SK-N-SH (cell line): ENCODE data around the gene SEMG1. TPM values are rescaled to one million over a fixed set of nuclear protein-coding genes. Genes with fewer than 3 reads are reported as not detected.

ENCODE experiments used
- CTCF ChIA-PET: fragments of 300-600, 350-600 bp; formaldehyde crosslinking; extraction: SDS; loops from one replicate; lab custom pipeline; 2021; lab: Yijun Ruan, JAX
- POLR2A ChIA-PET: fragments of 350-600 bp; sonication (Branson Sonifier 250); formaldehyde crosslinking; extraction: SDS; loops from one replicate; lab custom pipeline; 2020; ENCODE audit warnings: antibody characterized with exemption, inconsistent platforms; lab: Yijun Ruan, JAX
- DNase-seq: peaks from one replicate; pipeline ENCODE4 v3.0.0; 2012
- H2AFZ ChIP-seq: fragments of 200-600 bp; sonication (generic); 2 replicates; pipeline ENCODE4 v1.8.1; 2016; ENCODE audit warnings: antibody characterized with exemption, mild to moderate bottlenecking, low read depth
- H3F3A ChIP-seq: fragments of 200-600 bp; sonication (generic); replicated peaks from 2 replicates; pipeline ENCODE3; 2016; ENCODE audit warnings: antibody characterized with exemption, mild to moderate bottlenecking; ENCODE audit not compliant: insufficient read depth
- H3K27ac ChIP-seq, 2 experiments: fragments of 200-500 bp in 1 of 2; fragments of 200-600 bp in 1 of 2; sonication (Bioruptor generic) in 1 of 2; sonication (generic), shearing (Covaris generic) in 1 of 2; 2 replicates each; pipeline versions ENCODE4 v1.5.1 to v1.6.1; 2014 to 2016; ENCODE audit warnings: low read depth in 2 of 2, inconsistent platforms in 1 of 2, low read length in 1 of 2, mild to moderate bottlenecking in 1 of 2, mixed read lengths in 1 of 2
- H3K27me3 ChIP-seq: fragments of 200-600 bp; sonication (generic), shearing (Covaris generic); 2 replicates; pipeline ENCODE4 v1.6.1; 2016; ENCODE audit warnings: mixed run types; ENCODE audit not compliant: insufficient read depth
- H3K36me3 ChIP-seq, 2 experiments: fragments of 200-500 bp in 1 of 2; fragments of 200-600 bp in 1 of 2; sonication (Bioruptor generic) in 1 of 2; sonication (generic) in 1 of 2; replicated peaks in 1 of 2; 2 replicates each; pipeline versions ENCODE3 to v1.5.1; 2014 to 2016; ENCODE audit warnings: low read length in 1 of 2, mild to moderate bottlenecking in 1 of 2; ENCODE audit not compliant: insufficient read depth in 2 of 2, control insufficient read depth in 1 of 2
- H3K4me1 ChIP-seq, 2 experiments: fragments of 200-500 bp in 1 of 2; fragments of 200-600 bp in 1 of 2; sonication (Bioruptor generic) in 1 of 2; sonication (generic), shearing (Covaris generic) in 1 of 2; 2 replicates each; pipeline versions ENCODE4 v1.5.1 to v1.6.1; 2014 to 2016; ENCODE audit warnings: low read depth in 1 of 2, low read length in 1 of 2, mixed run types in 1 of 2; ENCODE audit not compliant: insufficient read depth in 2 of 2, control insufficient read depth in 1 of 2
- H3K4me2 ChIP-seq: fragments of 200-600 bp; sonication (generic), shearing (Covaris generic); 2 replicates; pipeline ENCODE4 v1.6.1; 2017; ENCODE audit warnings: mixed run types
- H3K4me3 ChIP-seq, 2 experiments: fragments of 200-500 bp in 1 of 2; fragments of 200-600 bp in 1 of 2; sonication (Bioruptor generic) in 1 of 2; sonication (generic), shearing (Covaris generic) in 1 of 2; 2 replicates each; pipeline versions ENCODE4 v1.5.1 to v1.8.1; 2014 to 2016; ENCODE audit warnings: low read depth in 2 of 2, inconsistent platforms in 1 of 2, low read length in 1 of 2, mild to moderate bottlenecking in 1 of 2, mixed read lengths in 1 of 2, moderate library complexity in 1 of 2
- H3K79me2 ChIP-seq: fragments of 200-600 bp; sonication (generic); 2 replicates; pipeline ENCODE4 v1.8.1; 2017; ENCODE audit warnings: mild to moderate bottlenecking; ENCODE audit not compliant: insufficient read depth
- H3K9ac ChIP-seq: fragments of 200-600 bp; sonication (generic); 2 replicates; pipeline ENCODE4 v1.6.1; 2017; ENCODE audit warnings: mixed run types
- H3K9me2 ChIP-seq: fragments of 200-600 bp; sonication (generic); 2 replicates; pipeline ENCODE4 v1.6.1; 2017; ENCODE audit warnings: mixed run types
- H3K9me3 ChIP-seq: fragments of 200-600 bp; sonication (generic); 2 replicates; pipeline ENCODE4 v1.6.1; 2017; ENCODE audit warnings: mixed run types, mild to moderate bottlenecking, moderate library complexity
- H4K20me1 ChIP-seq: fragments of 200-600 bp; sonication (generic); 2 replicates; pipeline ENCODE4 v1.6.1; 2017; ENCODE audit warnings: mild to moderate bottlenecking, mixed run types; ENCODE audit not compliant: insufficient read depth
- ELF1 ChIP-seq: IDR thresholded peaks from 2 replicates; pipeline ENCODE4 v1.4.0; 2012
- EP300 ChIP-seq, 2 experiments: IDR thresholded peaks; 2 replicates each; pipeline versions ENCODE4 v1.4.0 to v1.6.1; 2012; ENCODE audit warnings: borderline replicate concordance in 1 of 2, low read depth in 1 of 2, low read length in 1 of 2
- EZH2phosphoT487 ChIP-seq: fragments of 200-600 bp; sonication (generic); IDR thresholded peaks from 2 replicates; pipeline ENCODE4 v1.6.1; 2017; ENCODE audit warnings: low read depth, mixed run types, mild to moderate bottlenecking, antibody characterized with exemption, moderate library complexity, borderline replicate concordance
- GABPA ChIP-seq: IDR thresholded peaks from 2 replicates; pipeline ENCODE4 v1.4.0; 2012; ENCODE audit warnings: low read depth, mild to moderate bottlenecking
- MXI1 ChIP-seq: IDR thresholded peaks from 2 replicates; pipeline ENCODE4 v1.6.1; 2012; ENCODE audit warnings: mild to moderate bottlenecking, low read depth, low read length, improper control_type of control experiment
- NFIC ChIP-seq: IDR thresholded peaks from 2 replicates; pipeline ENCODE4 v1.4.0; 2012; ENCODE audit warnings: borderline replicate concordance
- NRF1 ChIP-seq: IDR thresholded peaks from 2 replicates; pipeline ENCODE4 v1.6.1; 2012; ENCODE audit warnings: low read depth, mild to moderate bottlenecking, low read length
- RCOR1 ChIP-seq: fragments of 150-350 bp; IDR thresholded peaks from 2 replicates; pipeline ENCODE4 v1.6.1; 2017; ENCODE audit warnings: antibody characterized with exemption, low read length
- RFX5 ChIP-seq: IDR thresholded peaks from 2 replicates; pipeline ENCODE4 v1.6.1; 2012; ENCODE audit warnings: mild to moderate bottlenecking, improper control_type of control experiment, low read length
- RXRA ChIP-seq: IDR thresholded peaks from 2 replicates; pipeline ENCODE4 v1.4.0; 2012; ENCODE audit warnings: low read depth, mild to moderate bottlenecking, borderline replicate concordance
- SMC3 ChIP-seq: IDR thresholded peaks from 2 replicates; pipeline ENCODE4 v1.6.1; 2012; ENCODE audit warnings: low read depth, low read length, improper control_type of control experiment
- TAF1 ChIP-seq: IDR thresholded peaks from 2 replicates; pipeline ENCODE4 v1.6.1; 2012; ENCODE audit warnings: low read depth, mild to moderate bottlenecking, low read length, moderate library complexity, borderline replicate concordance
- TCF12 ChIP-seq: IDR thresholded peaks from 2 replicates; pipeline ENCODE4 v1.4.0; 2012
- WGBS: methylation state at CpG from one replicate; pipeline ENCODE4 v1.1.6; 2017; ENCODE audit warnings: low lambda C conversion rate; 5-methylcytosine and 5-hydroxymethylcytosine counted together
- polyA plus RNA-seq, 3 experiments: library from polyadenylated mRNA; depleted of rRNA; stranded (reverse); fragments of >200 nt; gene quantifications; 2 replicates each; pipeline ENCODE4 v1.2.3, GENCODE V29; 2012
- TF ChIP-seq, protein P1 (sequence below): IDR thresholded peaks from 2 replicates; pipeline ENCODE4 v1.6.1; 2012; ENCODE audit warnings: mild to moderate bottlenecking, low read depth, low read length, moderate library complexity
- TF ChIP-seq, protein P2 (sequence below): fragments of 150-350 bp; IDR thresholded peaks from 2 replicates; pipeline ENCODE4 v1.6.1; 2017; ENCODE audit warnings: antibody characterized with exemption, low read length, low read depth, borderline replicate concordance
- TF ChIP-seq, protein P3 (sequence below): IDR thresholded peaks from 2 replicates; pipeline ENCODE4 v1.4.0; 2012; ENCODE audit warnings: low read depth, borderline replicate concordance
- TF ChIP-seq, protein P4 (sequence below): fragments of 200-600 bp; sonication (generic); IDR thresholded peaks from 2 replicates; pipeline ENCODE4 v1.6.1; 2017; ENCODE audit warnings: antibody characterized with exemption, mild to moderate bottlenecking, moderate library complexity
- TF ChIP-seq, protein P5 (sequence below): IDR thresholded peaks from 2 replicates; pipeline ENCODE4 v1.4.0; 2012; ENCODE audit warnings: low read depth, borderline replicate concordance

Gene SEMG1
- polyA plus RNA-seq, 1 of the 3 experiments (the other 2 are of a cell fraction) = not detected

DNA sequence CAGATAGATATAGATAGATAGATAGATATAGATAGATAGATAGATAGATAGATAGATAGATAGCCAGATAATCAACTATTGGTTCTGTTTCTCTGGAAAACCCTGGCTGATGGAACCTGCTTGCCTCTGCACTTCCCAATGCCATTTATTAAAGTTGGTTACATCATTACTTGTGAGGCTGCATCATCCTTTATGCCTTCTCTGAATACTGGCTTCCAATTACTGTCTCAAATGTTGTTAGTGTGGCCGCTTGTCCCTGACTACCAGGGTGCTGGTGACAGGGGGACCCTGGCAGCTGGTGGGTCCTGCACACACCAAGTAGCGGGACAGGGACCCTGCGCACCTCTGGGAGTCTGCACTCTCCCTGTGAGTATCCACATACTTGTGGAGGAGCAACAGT, 51.4 kb downstream of the SEMG1 start:
- WGBS = 25% methylated on average over 3 of the region's 3 CpGs
- Histone ChIP-seq H3K4me3 (no peak overlapping the region), H4K20me1 (no peaks in the 10 kb centered on the region), H3K36me3 (no peaks in the 10 kb centered on the region), H3K9me2 (no peaks in the 10 kb centered on the region), H2AFZ (no peak overlapping the region), H3F3A (no peaks in the 10 kb centered on the region), H3K4me2 (no peak overlapping the region), H3K27me3 (peaks cover 39% of the 10 kb centered on the region), H3K9me3 (no peaks in the 10 kb centered on the region), H3K4me1 (no peaks in the 10 kb centered on the region), H3K79me2 (no peaks in the 10 kb centered on the region), H3K27ac (no peak overlapping the region), H3K9ac (no peak overlapping the region)
- TF ChIP-seq NRF1 (no peak), EP300 (IDR thresholded peaks at IDR 0.05; ENCODE audit: borderline replicate concordance in 1 of 2, low read depth in 1 of 2, low read length in 1 of 2) (no peak), RFX5 (no peak), NFIC (no peak), SMC3 (no peak), ELF1 (no peak), RXRA (no peak), TCF12 (no peak), MXI1 (no peak), RCOR1 (no peak), GABPA (no peak), TAF1 (no peak), EZH2phosphoT487 (no peak)
- TF ChIP-seq, protein P1, sequence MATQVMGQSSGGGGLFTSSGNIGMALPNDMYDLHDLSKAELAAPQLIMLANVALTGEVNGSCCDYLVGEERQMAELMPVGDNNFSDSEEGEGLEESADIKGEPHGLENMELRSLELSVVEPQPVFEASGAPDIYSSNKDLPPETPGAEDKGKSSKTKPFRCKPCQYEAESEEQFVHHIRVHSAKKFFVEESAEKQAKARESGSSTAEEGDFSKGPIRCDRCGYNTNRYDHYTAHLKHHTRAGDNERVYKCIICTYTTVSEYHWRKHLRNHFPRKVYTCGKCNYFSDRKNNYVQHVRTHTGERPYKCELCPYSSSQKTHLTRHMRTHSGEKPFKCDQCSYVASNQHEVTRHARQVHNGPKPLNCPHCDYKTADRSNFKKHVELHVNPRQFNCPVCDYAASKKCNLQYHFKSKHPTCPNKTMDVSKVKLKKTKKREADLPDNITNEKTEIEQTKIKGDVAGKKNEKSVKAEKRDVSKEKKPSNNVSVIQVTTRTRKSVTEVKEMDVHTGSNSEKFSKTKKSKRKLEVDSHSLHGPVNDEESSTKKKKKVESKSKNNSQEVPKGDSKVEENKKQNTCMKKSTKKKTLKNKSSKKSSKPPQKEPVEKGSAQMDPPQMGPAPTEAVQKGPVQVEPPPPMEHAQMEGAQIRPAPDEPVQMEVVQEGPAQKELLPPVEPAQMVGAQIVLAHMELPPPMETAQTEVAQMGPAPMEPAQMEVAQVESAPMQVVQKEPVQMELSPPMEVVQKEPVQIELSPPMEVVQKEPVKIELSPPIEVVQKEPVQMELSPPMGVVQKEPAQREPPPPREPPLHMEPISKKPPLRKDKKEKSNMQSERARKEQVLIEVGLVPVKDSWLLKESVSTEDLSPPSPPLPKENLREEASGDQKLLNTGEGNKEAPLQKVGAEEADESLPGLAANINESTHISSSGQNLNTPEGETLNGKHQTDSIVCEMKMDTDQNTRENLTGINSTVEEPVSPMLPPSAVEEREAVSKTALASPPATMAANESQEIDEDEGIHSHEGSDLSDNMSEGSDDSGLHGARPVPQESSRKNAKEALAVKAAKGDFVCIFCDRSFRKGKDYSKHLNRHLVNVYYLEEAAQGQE = no peak
- TF ChIP-seq, protein P2, sequence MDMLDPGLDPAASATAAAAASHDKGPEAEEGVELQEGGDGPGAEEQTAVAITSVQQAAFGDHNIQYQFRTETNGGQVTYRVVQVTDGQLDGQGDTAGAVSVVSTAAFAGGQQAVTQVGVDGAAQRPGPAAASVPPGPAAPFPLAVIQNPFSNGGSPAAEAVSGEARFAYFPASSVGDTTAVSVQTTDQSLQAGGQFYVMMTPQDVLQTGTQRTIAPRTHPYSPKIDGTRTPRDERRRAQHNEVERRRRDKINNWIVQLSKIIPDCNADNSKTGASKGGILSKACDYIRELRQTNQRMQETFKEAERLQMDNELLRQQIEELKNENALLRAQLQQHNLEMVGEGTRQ = no peak
- TF ChIP-seq, protein P3, sequence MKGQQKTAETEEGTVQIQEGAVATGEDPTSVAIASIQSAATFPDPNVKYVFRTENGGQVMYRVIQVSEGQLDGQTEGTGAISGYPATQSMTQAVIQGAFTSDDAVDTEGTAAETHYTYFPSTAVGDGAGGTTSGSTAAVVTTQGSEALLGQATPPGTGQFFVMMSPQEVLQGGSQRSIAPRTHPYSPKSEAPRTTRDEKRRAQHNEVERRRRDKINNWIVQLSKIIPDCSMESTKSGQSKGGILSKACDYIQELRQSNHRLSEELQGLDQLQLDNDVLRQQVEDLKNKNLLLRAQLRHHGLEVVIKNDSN = no peak
- TF ChIP-seq, protein P4, sequence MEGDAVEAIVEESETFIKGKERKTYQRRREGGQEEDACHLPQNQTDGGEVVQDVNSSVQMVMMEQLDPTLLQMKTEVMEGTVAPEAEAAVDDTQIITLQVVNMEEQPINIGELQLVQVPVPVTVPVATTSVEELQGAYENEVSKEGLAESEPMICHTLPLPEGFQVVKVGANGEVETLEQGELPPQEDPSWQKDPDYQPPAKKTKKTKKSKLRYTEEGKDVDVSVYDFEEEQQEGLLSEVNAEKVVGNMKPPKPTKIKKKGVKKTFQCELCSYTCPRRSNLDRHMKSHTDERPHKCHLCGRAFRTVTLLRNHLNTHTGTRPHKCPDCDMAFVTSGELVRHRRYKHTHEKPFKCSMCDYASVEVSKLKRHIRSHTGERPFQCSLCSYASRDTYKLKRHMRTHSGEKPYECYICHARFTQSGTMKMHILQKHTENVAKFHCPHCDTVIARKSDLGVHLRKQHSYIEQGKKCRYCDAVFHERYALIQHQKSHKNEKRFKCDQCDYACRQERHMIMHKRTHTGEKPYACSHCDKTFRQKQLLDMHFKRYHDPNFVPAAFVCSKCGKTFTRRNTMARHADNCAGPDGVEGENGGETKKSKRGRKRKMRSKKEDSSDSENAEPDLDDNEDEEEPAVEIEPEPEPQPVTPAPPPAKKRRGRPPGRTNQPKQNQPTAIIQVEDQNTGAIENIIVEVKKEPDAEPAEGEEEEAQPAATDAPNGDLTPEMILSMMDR = no peak
- TF ChIP-seq, protein P5, sequence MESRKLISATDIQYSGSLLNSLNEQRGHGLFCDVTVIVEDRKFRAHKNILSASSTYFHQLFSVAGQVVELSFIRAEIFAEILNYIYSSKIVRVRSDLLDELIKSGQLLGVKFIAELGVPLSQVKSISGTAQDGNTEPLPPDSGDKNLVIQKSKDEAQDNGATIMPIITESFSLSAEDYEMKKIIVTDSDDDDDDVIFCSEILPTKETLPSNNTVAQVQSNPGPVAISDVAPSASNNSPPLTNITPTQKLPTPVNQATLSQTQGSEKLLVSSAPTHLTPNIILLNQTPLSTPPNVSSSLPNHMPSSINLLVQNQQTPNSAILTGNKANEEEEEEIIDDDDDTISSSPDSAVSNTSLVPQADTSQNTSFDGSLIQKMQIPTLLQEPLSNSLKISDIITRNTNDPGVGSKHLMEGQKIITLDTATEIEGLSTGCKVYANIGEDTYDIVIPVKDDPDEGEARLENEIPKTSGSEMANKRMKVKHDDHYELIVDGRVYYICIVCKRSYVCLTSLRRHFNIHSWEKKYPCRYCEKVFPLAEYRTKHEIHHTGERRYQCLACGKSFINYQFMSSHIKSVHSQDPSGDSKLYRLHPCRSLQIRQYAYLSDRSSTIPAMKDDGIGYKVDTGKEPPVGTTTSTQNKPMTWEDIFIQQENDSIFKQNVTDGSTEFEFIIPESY = no peak
- ChIA-PET CTCF (no interaction called here), POLR2A (no interaction called here)
- DNase-seq = no peak
